Neural cell (in vitro differentiated cells): ENCODE measurements around the gene AJUBA. TPM values are rescaled to one million over a fixed set of nuclear protein-coding genes. Genes with fewer than 3 reads are reported as not detected.

ENCODE experiments used
- H2AFZ ChIP-seq: fragments of 200-600, 300-800 bp; sonication (generic), shearing (Covaris generic); 2 replicates; pipeline ENCODE4 v1.6.0; 2014; ENCODE audit warnings: low read depth, mild to moderate bottlenecking, antibody characterized with exemption, low read length, moderate library complexity
- H3F3A ChIP-seq: fragments of 200-600 bp; shearing (Covaris generic); 2 replicates; pipeline ENCODE4 v1.6.1; 2016; ENCODE audit warnings: mild to moderate bottlenecking, moderate library complexity, mixed read lengths, antibody characterized with exemption, low read length; ENCODE audit not compliant: insufficient read depth, poor library complexity, severe bottlenecking
- H3K27ac ChIP-seq: fragments of 200-600, 300-800 bp; sonication (generic), shearing (Covaris generic); 2 replicates; pipeline ENCODE4 v1.5.1; 2014; ENCODE audit warnings: mild to moderate bottlenecking, low read length, moderate library complexity
- H3K27me3 ChIP-seq: fragments of 300-800, 200-600 bp; sonication (generic), shearing (Covaris generic); 2 replicates; pipeline ENCODE4 v1.6.0; 2014; ENCODE audit warnings: mild to moderate bottlenecking, low read depth, low read length, moderate library complexity; ENCODE audit not compliant: insufficient read depth
- H3K36me3 ChIP-seq: fragments of 300-800, 200-600 bp; sonication (generic), shearing (Covaris generic); 2 replicates; pipeline ENCODE4 v1.5.1; 2014; ENCODE audit warnings: mild to moderate bottlenecking, antibody characterized with exemption, low read length, moderate library complexity; ENCODE audit not compliant: insufficient read depth
- H3K4me2 ChIP-seq: fragments of 300-800, 200-600 bp; sonication (generic), shearing (Covaris generic); 2 replicates; pipeline ENCODE4 v1.6.0; 2014; ENCODE audit warnings: mild to moderate bottlenecking, low read length
- H3K4me3 ChIP-seq: fragments of 300-800, 200-600 bp; sonication (generic), shearing (Covaris generic); 2 replicates; pipeline ENCODE4 v1.5.1; 2014; ENCODE audit warnings: mild to moderate bottlenecking, low read length, moderate library complexity
- H3K79me2 ChIP-seq: fragments of 200-600 bp; shearing (Covaris generic); replicated peaks from 2 replicates; pipeline ENCODE4 v1.6.0; 2014; ENCODE audit warnings: mild to moderate bottlenecking, low read length, moderate library complexity; ENCODE audit not compliant: insufficient read depth
- H3K9ac ChIP-seq: fragments of 300-800, 200-600 bp; sonication (generic), shearing (Covaris generic); 2 replicates; pipeline ENCODE4 v1.6.1; 2016; ENCODE audit warnings: mild to moderate bottlenecking, low read length, mixed read lengths
- H3K9me2 ChIP-seq: fragments of 200-600 bp; shearing (Covaris generic); 2 replicates; pipeline ENCODE4 v1.6.1; 2016; ENCODE audit warnings: mild to moderate bottlenecking, low read length, mixed read lengths; ENCODE audit not compliant: insufficient read depth
- H3K9me3 ChIP-seq: fragments of 200-600, 300-800 bp; sonication (generic), shearing (Covaris generic); 2 replicates; pipeline ENCODE4 v1.6.1; 2016; ENCODE audit warnings: mild to moderate bottlenecking, mixed run types, low read length, moderate library complexity, mixed read lengths
- H4K20me1 ChIP-seq: fragments of 200-600 bp; shearing (Covaris generic); 2 replicates; pipeline ENCODE4 v1.6.1; 2016; ENCODE audit warnings: mild to moderate bottlenecking, mixed run types; ENCODE audit not compliant: insufficient read depth
- EP300 ChIP-seq: fragments of 450-650 bp; conservative IDR thresholded peaks from 2 replicates; pipeline ENCODE4 v1.6.1; 2014; ENCODE audit warnings: antibody characterized with exemption, mild to moderate bottlenecking, moderate library complexity; ENCODE audit not compliant: poor library complexity, severe bottlenecking
- EZH2 ChIP-seq: fragments of 200-600, 300-800 bp; shearing (Covaris generic), sonication (generic); IDR thresholded peaks from 2 replicates; pipeline ENCODE4 v1.6.1; 2014; ENCODE audit warnings: antibody characterized with exemption, low read length, borderline replicate concordance, mild to moderate bottlenecking; ENCODE audit not compliant: insufficient read depth, poor library complexity, severe bottlenecking
- MXI1 ChIP-seq: fragments of 450-650 bp; conservative IDR thresholded peaks from 2 replicates; pipeline ENCODE4 v1.6.1; 2014; ENCODE audit warnings: antibody characterized with exemption, mild to moderate bottlenecking; ENCODE audit not compliant: poor library complexity, severe bottlenecking
- POLR2AphosphoS5 ChIP-seq: IDR thresholded peaks from 2 replicates; pipeline ENCODE4 v1.6.1; 2012
- RAD21 ChIP-seq: fragments of 450-650 bp; conservative IDR thresholded peaks from 2 replicates; pipeline ENCODE4 v1.6.1; 2014; ENCODE audit warnings: antibody characterized with exemption, mild to moderate bottlenecking, moderate library complexity
- SMC3 ChIP-seq: fragments of 450-650 bp; conservative IDR thresholded peaks from 2 replicates; pipeline ENCODE4 v1.6.1; 2014; ENCODE audit warnings: antibody characterized with exemption, mild to moderate bottlenecking, moderate library complexity; ENCODE audit not compliant: poor library complexity
- TAF1 ChIP-seq: IDR thresholded peaks from 2 replicates; pipeline ENCODE4 v1.6.1; 2012; ENCODE audit warnings: low read depth
- polyA plus RNA-seq: library from polyadenylated mRNA; depleted of rRNA; stranded (reverse); fragments of >200 nt; gene quantifications from 2 replicates; pipeline ENCODE4 v1.2.3, GENCODE V29; 2014
- TF ChIP-seq, protein P1 (sequence below): fragments of 450-650 bp; IDR thresholded peaks from 2 replicates; pipeline ENCODE4 v1.5.1; 2014; ENCODE audit warnings: antibody characterized with exemption, mild to moderate bottlenecking, moderate library complexity; ENCODE audit not compliant: poor library complexity, severe bottlenecking
- TF ChIP-seq, protein P2 (sequence below): IDR thresholded peaks from 2 replicates; pipeline ENCODE4 v1.6.1; 2012; ENCODE audit warnings: borderline replicate concordance

Gene AJUBA
- polyA plus RNA-seq, 1 donor from 2014 or later = 1.9 TPM

DNA sequence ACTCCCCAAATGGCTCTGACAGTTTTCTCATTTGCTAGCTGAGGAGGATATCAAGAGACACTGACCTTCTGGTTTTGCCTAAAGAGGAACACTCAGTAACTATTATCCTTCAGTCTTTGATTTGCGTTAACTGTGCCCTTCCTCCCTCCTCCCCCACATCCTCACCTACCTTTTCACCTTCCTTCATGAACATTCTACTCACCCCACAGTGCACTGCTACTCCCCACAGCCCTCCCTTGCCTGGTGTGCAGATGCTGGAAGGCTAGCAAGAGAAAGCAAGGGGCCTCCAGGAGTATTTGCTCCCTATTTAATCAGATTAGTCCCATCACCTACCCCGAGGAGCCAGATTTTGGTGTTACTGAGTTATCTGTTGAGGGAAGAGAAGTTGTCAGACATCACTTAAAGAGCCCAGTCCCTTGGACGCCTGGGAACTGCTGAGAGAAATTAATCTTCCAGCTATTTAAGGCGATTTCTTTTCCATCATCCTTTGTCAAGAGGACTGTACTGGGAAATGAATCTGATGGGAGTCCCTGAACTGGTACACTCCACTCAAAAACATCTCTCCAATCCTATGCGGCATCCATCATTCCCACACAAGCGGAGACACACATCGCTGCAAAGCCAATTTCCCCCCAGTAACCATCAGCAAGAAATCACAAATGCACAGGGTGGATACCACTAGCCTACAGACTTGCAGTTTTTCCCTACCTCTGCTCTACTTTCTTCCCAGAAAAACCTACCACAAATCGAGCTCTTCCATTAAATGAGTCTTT is 40.9 kb upstream of the AJUBA start:
- Histone ChIP-seq H3F3A (no peaks in the 10 kb centered on the region), H3K36me3 (no peaks in the 10 kb centered on the region), H3K9ac (no peak overlapping the region), H3K79me2 (no peaks in the 10 kb centered on the region), H3K27me3 (no peaks in the 10 kb centered on the region), H3K9me3 (no peaks in the 10 kb centered on the region), H3K4me2 (no peak overlapping the region), H2AFZ (no peak overlapping the region), H3K9me2 (no peaks in the 10 kb centered on the region), H3K27ac (no peak overlapping the region), H4K20me1 (no peaks in the 10 kb centered on the region), H3K4me3 (no peak overlapping the region)
- TF ChIP-seq MXI1 (no peak), RAD21 (no peak), POLR2AphosphoS5 (no peak), EZH2 (no peak), EP300 (no peak), SMC3 (no peak), TAF1 (no peak)
- TF ChIP-seq, protein P1, sequence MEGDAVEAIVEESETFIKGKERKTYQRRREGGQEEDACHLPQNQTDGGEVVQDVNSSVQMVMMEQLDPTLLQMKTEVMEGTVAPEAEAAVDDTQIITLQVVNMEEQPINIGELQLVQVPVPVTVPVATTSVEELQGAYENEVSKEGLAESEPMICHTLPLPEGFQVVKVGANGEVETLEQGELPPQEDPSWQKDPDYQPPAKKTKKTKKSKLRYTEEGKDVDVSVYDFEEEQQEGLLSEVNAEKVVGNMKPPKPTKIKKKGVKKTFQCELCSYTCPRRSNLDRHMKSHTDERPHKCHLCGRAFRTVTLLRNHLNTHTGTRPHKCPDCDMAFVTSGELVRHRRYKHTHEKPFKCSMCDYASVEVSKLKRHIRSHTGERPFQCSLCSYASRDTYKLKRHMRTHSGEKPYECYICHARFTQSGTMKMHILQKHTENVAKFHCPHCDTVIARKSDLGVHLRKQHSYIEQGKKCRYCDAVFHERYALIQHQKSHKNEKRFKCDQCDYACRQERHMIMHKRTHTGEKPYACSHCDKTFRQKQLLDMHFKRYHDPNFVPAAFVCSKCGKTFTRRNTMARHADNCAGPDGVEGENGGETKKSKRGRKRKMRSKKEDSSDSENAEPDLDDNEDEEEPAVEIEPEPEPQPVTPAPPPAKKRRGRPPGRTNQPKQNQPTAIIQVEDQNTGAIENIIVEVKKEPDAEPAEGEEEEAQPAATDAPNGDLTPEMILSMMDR = no peak
- TF ChIP-seq, protein P2, sequence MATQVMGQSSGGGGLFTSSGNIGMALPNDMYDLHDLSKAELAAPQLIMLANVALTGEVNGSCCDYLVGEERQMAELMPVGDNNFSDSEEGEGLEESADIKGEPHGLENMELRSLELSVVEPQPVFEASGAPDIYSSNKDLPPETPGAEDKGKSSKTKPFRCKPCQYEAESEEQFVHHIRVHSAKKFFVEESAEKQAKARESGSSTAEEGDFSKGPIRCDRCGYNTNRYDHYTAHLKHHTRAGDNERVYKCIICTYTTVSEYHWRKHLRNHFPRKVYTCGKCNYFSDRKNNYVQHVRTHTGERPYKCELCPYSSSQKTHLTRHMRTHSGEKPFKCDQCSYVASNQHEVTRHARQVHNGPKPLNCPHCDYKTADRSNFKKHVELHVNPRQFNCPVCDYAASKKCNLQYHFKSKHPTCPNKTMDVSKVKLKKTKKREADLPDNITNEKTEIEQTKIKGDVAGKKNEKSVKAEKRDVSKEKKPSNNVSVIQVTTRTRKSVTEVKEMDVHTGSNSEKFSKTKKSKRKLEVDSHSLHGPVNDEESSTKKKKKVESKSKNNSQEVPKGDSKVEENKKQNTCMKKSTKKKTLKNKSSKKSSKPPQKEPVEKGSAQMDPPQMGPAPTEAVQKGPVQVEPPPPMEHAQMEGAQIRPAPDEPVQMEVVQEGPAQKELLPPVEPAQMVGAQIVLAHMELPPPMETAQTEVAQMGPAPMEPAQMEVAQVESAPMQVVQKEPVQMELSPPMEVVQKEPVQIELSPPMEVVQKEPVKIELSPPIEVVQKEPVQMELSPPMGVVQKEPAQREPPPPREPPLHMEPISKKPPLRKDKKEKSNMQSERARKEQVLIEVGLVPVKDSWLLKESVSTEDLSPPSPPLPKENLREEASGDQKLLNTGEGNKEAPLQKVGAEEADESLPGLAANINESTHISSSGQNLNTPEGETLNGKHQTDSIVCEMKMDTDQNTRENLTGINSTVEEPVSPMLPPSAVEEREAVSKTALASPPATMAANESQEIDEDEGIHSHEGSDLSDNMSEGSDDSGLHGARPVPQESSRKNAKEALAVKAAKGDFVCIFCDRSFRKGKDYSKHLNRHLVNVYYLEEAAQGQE = no peak

DNA sequence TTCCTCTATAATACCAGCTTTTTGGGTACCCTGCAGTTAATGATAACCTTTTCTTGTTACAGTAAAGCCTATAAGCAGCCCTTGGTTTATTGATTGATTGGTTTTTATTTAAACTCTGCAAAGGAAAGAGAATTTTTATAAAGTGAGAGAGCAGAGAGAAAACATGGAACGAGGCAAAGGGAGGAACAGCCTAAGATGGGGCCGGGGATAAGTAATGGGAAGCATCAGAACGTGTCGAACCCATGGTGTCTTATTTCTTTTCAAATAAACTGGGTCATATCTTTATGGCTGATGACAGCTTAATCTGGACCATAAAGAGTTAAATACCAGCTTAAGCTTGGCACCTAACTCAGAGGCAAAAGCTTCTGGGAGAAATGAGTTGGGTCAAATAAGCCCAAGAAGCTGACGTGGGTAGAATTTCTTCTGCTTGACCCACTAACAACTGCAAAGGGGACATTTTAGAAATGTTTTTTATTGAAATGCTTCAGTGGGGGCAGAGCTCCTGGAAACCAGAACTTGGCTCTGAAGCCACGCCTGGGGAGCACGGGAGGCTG is 39.6 kb upstream of the AJUBA start:
- Histone ChIP-seq H3K4me2 (no peak overlapping the region), H3K27me3 (no peaks in the 10 kb centered on the region), H3K9me2 (no peaks in the 10 kb centered on the region), H3K9me3 (no peaks in the 10 kb centered on the region), H3K27ac (no peak overlapping the region), H3K36me3 (no peaks in the 10 kb centered on the region), H3K9ac (no peak overlapping the region), H2AFZ (no peak overlapping the region), H3K4me3 (no peak overlapping the region), H3F3A (no peaks in the 10 kb centered on the region), H4K20me1 (no peaks in the 10 kb centered on the region), H3K79me2 (no peaks in the 10 kb centered on the region)
- TF ChIP-seq SMC3 (no peak), EZH2 (no peak), MXI1 (no peak), EP300 (no peak), RAD21 (no peak), TAF1 (no peak), POLR2AphosphoS5 (no peak)
- TF ChIP-seq, protein P1 = no peak
- TF ChIP-seq, protein P2 = no peak
